Pancreas (tissue), 10 donors: ENCODE measurements around the gene COPS8. TPM values are rescaled to one million over a fixed set of nuclear protein-coding genes. Genes with fewer than 3 reads are reported as not detected.

Experiments
- ATAC-seq, 4 donors: fragments of 200-7000 bp; cut with Tn5 transposase; one replicate each; pipeline versions ENCODE4 v1.8.0 to v1.9.1; 2020; ENCODE audit warnings: mild to moderate bottlenecking in 4 of 4, moderate library complexity in 4 of 4
- DNase-seq, 6 donors: peaks; one replicate each; pipeline ENCODE4 v3.0.0-alpha.2; 2020
- FAIRE-seq: peaks from 2 replicates; lab custom pipeline; 2012; peaks lifted over from hg19 to GRCh38; lab: Jason Lieb, UNC
- H3K27ac ChIP-seq, 4 donors: fragments of 200-600 bp; sonication (generic); 1 replicate in 3 of 4; 2 replicates in 1 of 4; pipeline versions ENCODE4 v1.5.0 to v1.8.0; 2020
- H3K27me3 ChIP-seq, 4 donors: fragments of 200-600 bp; one replicate each; pipeline ENCODE4 v1.8.0; 2021
- H3K36me3 ChIP-seq, 3 donors: fragments of 200-600 bp; sonication (generic) in 1 of 3; one replicate each; pipeline versions ENCODE4 v1.5.0 to v1.8.0; 2020 to 2021
- H3K4me1 ChIP-seq, 3 donors: fragments of 200-600 bp; one replicate each; pipeline ENCODE4 v1.8.0; 2021
- H3K4me3 ChIP-seq, 4 donors: fragments of 200-600 bp; sonication (generic) in 2 of 4; one replicate each; pipeline versions ENCODE4 v1.5.0 to v1.8.0; 2020 to 2021
- H3K9me3 ChIP-seq, 4 donors: fragments of 200-600 bp; one replicate each; pipeline ENCODE4 v1.8.0; 2021
- WGBS, 2 donors: extraction: QIAGEN DNeasy Blood & Tissue Kit; methylation state at CpG; one replicate each; pipeline ENCODE4 v1.1.7; 2013; 5-methylcytosine and 5-hydroxymethylcytosine counted together
- intact Hi-C, 3 donors: fragments of 100-400 bp; cut with DNase I; formaldehyde crosslinking; loops; one replicate each; pipeline versions ENCODE4 v1.11.1 to v1.14.2; 2022
- polyA plus RNA-seq, 2 donors: library from polyadenylated mRNA; stranded (reverse); fragments of 200-250 nt; gene quantifications; one replicate each; pipeline ENCODE4 v1.2.3, GENCODE V29; 2013
- total RNA-seq, 6 donors: library from RNA; stranded (reverse); fragmentation: NEBNext Ultra II Directional in 4 of 6; extraction: Animal tissue kit (Norgen Biotek cat#: 25700) in 4 of 6; gene quantifications; one replicate each; pipeline versions ENCODE4 v1.2.1 to v1.2.4, GENCODE V29; 2021 to 2023
- TF ChIP-seq, protein P1 (sequence below), 4 donors: fragments of 200-600 bp; sonication (generic) in 3 of 4; IDR thresholded peaks; one replicate each; pipeline versions ENCODE4 v1.5.0 to v1.8.0; 2021; ENCODE audit warnings: antibody characterized with exemption in 4 of 4
- donor health status: healthy with polysubstance abuse.
- donor health status: DM: no; HTN: no; CAD: no; lungs with moderate emphysema.
- donor health status: DM: no; HTN: no; CAD: no.
- donor health status: control.
- donor health status: control.
- donor health status: Bipolar disorder and iron deficiency.
- donor health status: DM: yes; HTN: yes; CAD: no.
- donor health status: DM: no; HTN: no; CAD: no.
- donor health status: DM: no; HTN: no; CAD: no.
- donor health status: DM: yes; HTN: yes; CAD: no.

The COPS8 gene
- total and polyA plus RNA-seq, 8 donors: 7.9 to 24.1 (median 12.8) TPM

- no peak for ATAC-seq
- 42 to 50% methylated on average over 5 of the region's 5 CpGs for WGBS, 2 donors
- no peak for DNase-seq
- no peak overlapping the region for H3K27ac ChIP-seq
- no peak overlapping the region for H3K4me3 ChIP-seq
- intact Hi-C loops: no loop called here
- H3K9me3 ChIP-seq: peaks cover 0 to 3% (median 0%) of the 10 kb centered on the region in 4 donors
- no peaks in the 10 kb centered on the region for H3K36me3 ChIP-seq
- TF ChIP-seq, protein P1, sequence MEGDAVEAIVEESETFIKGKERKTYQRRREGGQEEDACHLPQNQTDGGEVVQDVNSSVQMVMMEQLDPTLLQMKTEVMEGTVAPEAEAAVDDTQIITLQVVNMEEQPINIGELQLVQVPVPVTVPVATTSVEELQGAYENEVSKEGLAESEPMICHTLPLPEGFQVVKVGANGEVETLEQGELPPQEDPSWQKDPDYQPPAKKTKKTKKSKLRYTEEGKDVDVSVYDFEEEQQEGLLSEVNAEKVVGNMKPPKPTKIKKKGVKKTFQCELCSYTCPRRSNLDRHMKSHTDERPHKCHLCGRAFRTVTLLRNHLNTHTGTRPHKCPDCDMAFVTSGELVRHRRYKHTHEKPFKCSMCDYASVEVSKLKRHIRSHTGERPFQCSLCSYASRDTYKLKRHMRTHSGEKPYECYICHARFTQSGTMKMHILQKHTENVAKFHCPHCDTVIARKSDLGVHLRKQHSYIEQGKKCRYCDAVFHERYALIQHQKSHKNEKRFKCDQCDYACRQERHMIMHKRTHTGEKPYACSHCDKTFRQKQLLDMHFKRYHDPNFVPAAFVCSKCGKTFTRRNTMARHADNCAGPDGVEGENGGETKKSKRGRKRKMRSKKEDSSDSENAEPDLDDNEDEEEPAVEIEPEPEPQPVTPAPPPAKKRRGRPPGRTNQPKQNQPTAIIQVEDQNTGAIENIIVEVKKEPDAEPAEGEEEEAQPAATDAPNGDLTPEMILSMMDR (IDR thresholded peaks at IDR 0.05): no peak
- no peak for FAIRE-seq
- H3K27me3 ChIP-seq: no peaks in the 10 kb centered on the region
- H3K4me1 ChIP-seq: peaks cover 0 to 11% (median 0%) of the 10 kb centered on the region in 3 donors
These were observed 41.8 kb upstream of the COPS8 start for GRCh38 chr2:237043866-237044265.

GRCh38 chr2:237044281-237044680 lies 41.4 kb upstream of the COPS8 start:
- DNase-seq: no peak
- Histone ChIP-seq H3K27me3 (no peaks in the 10 kb centered on the region), H3K27ac (no peak overlapping the region), H3K4me3 (no peak overlapping the region), H3K36me3 (no peaks in the 10 kb centered on the region), H3K9me3 (peaks cover 0 to 3% (median 0%) of the 10 kb centered on the region in 4 donors), H3K4me1 (peaks cover 0 to 11% (median 0%) of the 10 kb centered on the region in 3 donors)
- TF ChIP-seq, protein P1 (IDR thresholded peaks at IDR 0.05): no peak
- intact Hi-C loops: no loop called here
- no peak for ATAC-seq
- no peak for FAIRE-seq
- 27 to 36% methylated on average over 3 of the region's 3 CpGs for WGBS, 2 donors

DNA sequence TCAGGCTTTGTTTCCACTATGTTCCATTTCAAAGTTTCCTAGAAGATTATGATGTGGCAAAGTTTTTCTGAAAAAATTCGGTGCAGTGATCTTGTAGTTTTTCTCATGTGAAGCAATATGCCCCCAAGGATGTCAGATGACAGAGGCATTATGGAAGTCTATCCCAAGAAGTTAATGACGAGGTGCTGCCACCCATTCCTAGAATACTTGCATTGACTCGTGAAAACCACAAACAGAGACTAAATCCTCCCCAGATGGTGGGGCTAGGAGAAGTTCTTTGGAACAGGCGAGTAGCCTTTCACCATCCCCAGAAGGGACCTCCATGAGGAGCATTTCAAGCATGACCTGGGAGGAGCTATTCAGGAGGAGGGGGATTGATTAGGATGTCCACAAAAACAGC lies 40.2 kb upstream of the COPS8 start:
- no peak for FAIRE-seq
- ATAC-seq: no peak
- TF ChIP-seq, protein P1 (IDR thresholded peaks at IDR 0.05): no peak

GRCh38 chr2:237048595-237048994 lies 37.1 kb upstream of the COPS8 start:
- WGBS, 2 donors: 98 to 100% methylated on average over 1 of the region's 1 CpG
- TF ChIP-seq, protein P1 (IDR thresholded peaks at IDR 0.05): no peak
- Histone ChIP-seq H3K27me3 (no peaks in the 10 kb centered on the region), H3K36me3 (no peaks in the 10 kb centered on the region), H3K4me3 (no peak overlapping the region), H3K9me3 (peaks cover 0 to 3% (median 0%) of the 10 kb centered on the region in 4 donors), H3K27ac (no peak overlapping the region), H3K4me1 (peaks cover 0 to 6% (median 0%) of the 10 kb centered on the region in 3 donors)
- no peak for FAIRE-seq
- intact Hi-C loops: no loop called here
- no peak for DNase-seq
- no peak for ATAC-seq

More for the DNA sequence above, 40.2 kb upstream of the COPS8 start:
- H3K4me3 ChIP-seq: no peak overlapping the region
- peaks cover 0 to 11% (median 0%) of the 10 kb centered on the region in 3 donors for H3K4me1 ChIP-seq
- H3K36me3 ChIP-seq: no peaks in the 10 kb centered on the region
- intact Hi-C loops: no loop called here
- peaks cover 0 to 3% (median 0%) of the 10 kb centered on the region in 4 donors for H3K9me3 ChIP-seq
- no peak overlapping the region for H3K27ac ChIP-seq
- no peaks in the 10 kb centered on the region for H3K27me3 ChIP-seq
- WGBS, 2 donors: 71 to 74% methylated on average over 4 of the region's 4 CpGs
- no peak for DNase-seq

DNA sequence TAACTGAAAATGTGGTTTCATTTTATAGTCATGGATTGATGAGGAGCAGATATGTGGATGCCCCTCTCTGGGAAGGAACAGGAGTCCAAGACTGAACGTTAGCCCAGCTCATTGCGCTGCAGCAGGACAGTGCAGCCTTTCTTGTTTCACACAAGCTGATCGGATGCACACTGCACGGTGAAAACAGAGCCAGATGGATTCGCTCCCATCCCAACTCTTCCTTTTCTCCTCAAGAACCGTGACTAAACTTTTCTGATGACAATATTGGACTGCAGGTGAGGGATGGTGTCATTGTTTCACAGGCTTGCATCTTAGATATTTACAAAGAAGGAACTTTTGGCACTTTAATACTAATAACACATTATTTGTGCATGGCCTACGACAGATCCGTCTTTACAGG lies 33.8 kb upstream of the COPS8 start:
- no peak for ATAC-seq
- TF ChIP-seq, protein P1 (IDR thresholded peaks at IDR 0.05): no peak
- no peak for DNase-seq
- 86 to 92% methylated on average over 8 of the region's 8 CpGs for WGBS, 2 donors
- H3K9me3 ChIP-seq: peaks cover 0 to 3% (median 0%) of the 10 kb centered on the region in 4 donors
- H3K27me3 ChIP-seq: no peaks in the 10 kb centered on the region
- no peaks in the 10 kb centered on the region for H3K4me1 ChIP-seq
- no peak overlapping the region for H3K4me3 ChIP-seq
- no peak overlapping the region for H3K27ac ChIP-seq
- FAIRE-seq: no peak
- no peaks in the 10 kb centered on the region for H3K36me3 ChIP-seq
- intact Hi-C loops: no loop called here
